Spinal cord (tissue), 10 donors: Measurements from ENCODE around the gene GRID1. TPM values are rescaled to one million over a fixed set of nuclear protein-coding genes. Genes with fewer than 3 reads are reported as not detected.
A peak's percentile ranks its signal among the peaks of the same experiment; 100 is the strongest.

Source experiments
- DNase-seq, 6 donors: peaks; one replicate each; pipeline versions ENCODE4 v3.0.0 to v3.0.0-alpha.2; 2013 to 2015; ENCODE audit warnings: low spot score in 6 of 6, low read depth in 4 of 6
- H3K27ac ChIP-seq: one replicate; pipeline ENCODE4 v1.5.1; 2013; ENCODE audit warnings: low read depth, low read length, control low read depth
- H3K27me3 ChIP-seq: one replicate; pipeline ENCODE4 v1.6.1; 2013; ENCODE audit warnings: low read length; ENCODE audit not compliant: control insufficient read depth, insufficient read depth
- H3K36me3 ChIP-seq: one replicate; pipeline ENCODE4 v1.6.1; 2013; ENCODE audit warnings: low read length; ENCODE audit not compliant: control insufficient read depth, insufficient read depth
- H3K4me1 ChIP-seq: one replicate; pipeline ENCODE4 v1.6.1; 2013; ENCODE audit warnings: low read length; ENCODE audit not compliant: control insufficient read depth, insufficient read depth
- H3K4me3 ChIP-seq: one replicate; pipeline ENCODE4 v1.5.1; 2013; ENCODE audit warnings: low read depth, low read length, control low read depth
- H3K9me3 ChIP-seq: one replicate; pipeline ENCODE4 v1.6.1; 2013; ENCODE audit warnings: low read length; ENCODE audit not compliant: control insufficient read depth, insufficient read depth
- WGBS: methylation state at CpG from one replicate; pipeline ENCODE4 v1.1.5; 2013; ENCODE audit warnings: missing lambda C conversion rate; ENCODE audit not compliant: insufficient coverage; 5-methylcytosine and 5-hydroxymethylcytosine counted together
- polyA plus RNA-seq, 2 donors: library from polyadenylated mRNA; unstranded; fragments of 120-200 nt; gene quantifications; one replicate each; pipeline ENCODE4 v1.2.1, GENCODE V29; 2013; ENCODE audit not compliant: insufficient read length in 2 of 2
- total RNA-seq, 2 donors: library from RNA; depleted of rRNA in 1 of 2; stranded (reverse); fragments of 120-200 nt in 1 of 2; fragments of >200 nt in 1 of 2; gene quantifications; one replicate each; pipeline versions ENCODE4 v1.2.3 to v1.2.4, GENCODE V29; 2013 to 2014
- donor health status: healthy.

GRID1 gene
- total and polyA plus RNA-seq, 4 donors = 7.6 to 30.1 (median 22.2) TPM

- no peak overlapping the region for H3K27ac ChIP-seq
- WGBS = 78% methylated on average over 1 of the region's 1 CpG
- peaks cover 5% of the 10 kb centered on the region for H3K4me1 ChIP-seq
- H3K27me3 ChIP-seq = no peaks in the 10 kb centered on the region
- DNase-seq = no peak
- H3K4me3 ChIP-seq = no peak overlapping the region
- peaks cover 7% of the 10 kb centered on the region for H3K36me3 ChIP-seq
- no peaks in the 10 kb centered on the region for H3K9me3 ChIP-seq
Observed at GRCh38 chr10:85602713-85603112, 763.9 kb downstream of the GRID1 start.

DNA sequence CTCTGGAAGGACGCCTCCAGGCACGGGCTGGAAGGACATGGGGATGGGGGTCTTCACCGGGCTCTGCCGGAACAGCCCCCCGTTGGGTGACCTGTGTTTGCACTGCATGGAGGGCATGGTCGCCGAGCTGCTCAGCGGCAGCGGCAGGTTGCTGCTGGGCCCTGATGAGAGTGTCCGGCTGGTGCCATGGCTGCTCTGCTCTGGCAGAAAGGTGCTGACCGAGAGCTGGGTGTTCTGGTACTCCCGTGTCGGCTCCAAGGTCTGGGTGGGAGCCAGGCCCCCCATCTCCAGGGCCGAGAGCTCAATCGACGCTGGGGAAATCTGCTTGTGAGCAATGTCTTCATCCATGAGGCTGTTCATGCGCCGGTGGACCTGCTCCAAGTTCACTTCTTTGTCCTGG lies 764.3 kb downstream of the GRID1 start:
- H3K9me3 ChIP-seq = no peaks in the 10 kb centered on the region
- WGBS = 94% methylated on average over 18 of the region's 18 CpGs
- H3K27me3 ChIP-seq = no peaks in the 10 kb centered on the region
- no peak overlapping the region for H3K4me3 ChIP-seq
- no peak overlapping the region for H3K27ac ChIP-seq
- DNase-seq = no peak
- H3K36me3 ChIP-seq = peaks cover 7% of the 10 kb centered on the region
- H3K4me1 ChIP-seq = peaks cover 5% of the 10 kb centered on the region

- peaks cover 7% of the 10 kb centered on the region for H3K36me3 ChIP-seq
- H3K27ac ChIP-seq = no peak overlapping the region
- peaks cover 5% of the 10 kb centered on the region for H3K4me1 ChIP-seq
- no peak for DNase-seq
- H3K4me3 ChIP-seq = no peak overlapping the region
- WGBS = 95% methylated on average over 9 of the region's 9 CpGs
- H3K27me3 ChIP-seq = no peaks in the 10 kb centered on the region
- no peaks in the 10 kb centered on the region for H3K9me3 ChIP-seq
Observed at GRCh38 chr10:85601526-85601925, 765.1 kb downstream of the GRID1 start.

DNA sequence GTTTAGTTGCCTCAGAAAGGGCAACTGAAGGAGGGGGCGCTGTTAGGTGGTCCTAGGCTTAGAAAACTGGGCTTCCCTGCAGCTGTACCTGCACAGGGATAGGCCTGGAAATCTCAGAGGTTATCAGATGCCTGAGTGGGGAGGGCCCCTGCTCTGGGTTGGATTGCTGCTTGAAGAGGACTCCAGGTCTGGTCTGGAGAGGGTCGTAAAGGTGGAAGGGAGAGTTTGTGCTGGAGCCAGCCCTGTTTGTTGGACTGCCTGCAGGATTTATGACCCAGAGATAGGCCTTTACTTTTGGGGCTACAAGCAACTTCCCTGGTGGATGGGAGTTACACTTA lies 765.9 kb downstream of the GRID1 start:
- 100% methylated on average over 2 of the region's 2 CpGs for WGBS
- Histone ChIP-seq H3K4me1 (peaks cover 5% of the 10 kb centered on the region), H3K27ac (no peak overlapping the region), H3K4me3 (no peak overlapping the region), H3K27me3 (no peaks in the 10 kb centered on the region), H3K36me3 (peaks cover 7% of the 10 kb centered on the region), H3K9me3 (no peaks in the 10 kb centered on the region)
- no peak for DNase-seq

DNA sequence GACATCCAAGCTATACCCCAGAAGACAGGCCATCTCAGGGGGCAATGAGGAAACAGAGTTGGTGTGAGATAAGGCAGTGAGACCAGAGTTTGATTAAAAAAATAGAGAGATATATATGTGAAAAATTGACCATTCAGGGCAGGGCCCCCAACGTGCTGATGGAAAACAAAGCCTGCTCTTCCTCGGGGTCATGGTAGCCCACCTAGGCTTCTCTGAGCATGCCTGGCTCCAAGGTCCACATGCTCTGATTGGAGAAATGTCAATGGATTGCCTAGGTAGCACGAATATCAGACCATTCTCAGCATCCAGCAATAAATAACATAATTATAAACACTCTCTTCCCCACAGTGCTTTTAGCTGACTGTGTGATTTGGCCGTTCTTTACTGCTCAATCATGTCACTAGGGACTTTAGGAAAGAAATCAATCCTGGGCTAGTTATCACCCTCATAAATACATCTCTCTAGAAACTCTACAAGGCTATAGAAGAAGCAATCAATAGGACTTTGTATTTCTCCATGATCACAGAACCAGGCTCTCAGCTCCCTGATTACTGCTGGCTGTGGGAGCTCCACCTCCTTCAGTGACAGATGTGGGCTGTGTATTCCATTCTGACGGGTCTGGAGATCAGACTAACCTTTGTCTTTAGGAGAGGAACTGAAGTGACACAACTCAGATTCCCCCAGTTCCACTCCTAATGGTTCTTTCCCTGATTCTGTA lies 766.4 kb downstream of the GRID1 start:
- no peaks in the 10 kb centered on the region for H3K9me3 ChIP-seq
- DNase-seq = peak in 1 of 6 donors; percentile 59
- H3K4me1 ChIP-seq = peaks cover 5% of the 10 kb centered on the region
- H3K27me3 ChIP-seq = no peaks in the 10 kb centered on the region
- H3K36me3 ChIP-seq = peaks cover 7% of the 10 kb centered on the region
- H3K4me3 ChIP-seq = no peak overlapping the region
- no peak overlapping the region for H3K27ac ChIP-seq
- 74% methylated on average over 3 of the region's 5 CpGs for WGBS

DNA sequence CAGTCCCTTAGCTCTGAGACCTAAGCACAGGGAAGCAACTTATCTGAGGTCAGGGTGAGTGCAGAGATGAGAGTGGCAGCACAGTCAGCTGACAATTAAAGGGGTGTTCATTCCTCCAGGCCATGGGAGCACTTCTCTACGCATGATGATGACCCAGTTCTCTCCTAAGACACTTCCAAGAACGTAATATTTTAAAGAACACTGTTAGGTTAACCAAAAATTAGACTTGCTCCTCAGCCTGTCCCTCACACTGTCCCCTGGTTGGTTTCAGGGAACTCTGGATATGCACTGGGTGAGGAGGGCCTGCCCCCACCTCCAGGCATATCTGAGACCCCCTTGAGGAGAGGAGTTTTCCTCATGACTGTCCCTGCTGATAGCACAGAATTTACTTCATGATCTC lies 767.5 kb downstream of the GRID1 start:
- Histone ChIP-seq H3K27me3 (no peaks in the 10 kb centered on the region), H3K27ac (no peak overlapping the region), H3K36me3 (peaks cover 7% of the 10 kb centered on the region), H3K4me3 (no peak overlapping the region), H3K4me1 (peaks cover 5% of the 10 kb centered on the region), H3K9me3 (no peaks in the 10 kb centered on the region)
- DNase-seq = no peak
- no CpG with 5 or more reads among the region's 2 CpGs for WGBS

- Histone ChIP-seq H3K36me3 (peaks cover 7% of the 10 kb centered on the region), H3K27ac (no peak overlapping the region), H3K9me3 (no peaks in the 10 kb centered on the region), H3K4me1 (peaks cover 5% of the 10 kb centered on the region), H3K4me3 (no peak overlapping the region), H3K27me3 (no peaks in the 10 kb centered on the region)
- no peak for DNase-seq
- WGBS = 81% methylated on average over 5 of the region's 6 CpGs
Observed at GRCh38 chr10:85598646-85599045, 767.9 kb downstream of the GRID1 start.

- H3K9me3 ChIP-seq = no peaks in the 10 kb centered on the region
- WGBS = 51% methylated on average over 3 of the region's 5 CpGs
- no peaks in the 10 kb centered on the region for H3K27me3 ChIP-seq
- peaks cover 5% of the 10 kb centered on the region for H3K4me1 ChIP-seq
- no peak overlapping the region for H3K27ac ChIP-seq
- DNase-seq = peak in 1 of 6 donors; percentile 76
- H3K36me3 ChIP-seq = peaks cover 3% of the 10 kb centered on the region
- no peak overlapping the region for H3K4me3 ChIP-seq
Observed at GRCh38 chr10:85597006-85597405, 769.6 kb downstream of the GRID1 start.

DNA sequence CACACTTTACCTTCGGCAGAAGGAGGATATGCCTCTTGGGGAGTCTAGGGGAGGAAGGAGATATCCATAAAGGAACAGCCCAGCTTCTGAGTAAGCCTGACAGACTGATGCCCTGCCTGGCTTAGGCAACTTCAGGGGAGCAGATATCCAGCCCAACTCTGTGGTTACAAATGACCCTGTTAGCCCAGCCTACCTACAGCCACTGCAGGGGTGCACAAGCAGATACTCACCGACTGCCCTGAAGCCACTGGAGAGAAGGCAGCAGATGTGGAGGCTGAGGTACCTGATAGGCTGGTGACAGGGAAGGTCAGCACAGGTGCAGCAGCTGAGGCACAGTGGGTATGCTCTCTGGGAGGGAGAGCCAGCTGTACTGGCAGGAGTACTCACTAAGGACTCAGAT lies 770.2 kb downstream of the GRID1 start:
- Histone ChIP-seq H3K4me1 (peaks cover 5% of the 10 kb centered on the region), H3K27me3 (no peaks in the 10 kb centered on the region), H3K36me3 (no peaks in the 10 kb centered on the region), H3K27ac (no peak overlapping the region), H3K4me3 (no peak overlapping the region), H3K9me3 (no peaks in the 10 kb centered on the region)
- DNase-seq = no peak
- WGBS = 57% methylated on average over 1 of the region's 2 CpGs

GRCh38 chr10:85594239-85594638 lies 772.4 kb downstream of the GRID1 start:
- no peak for DNase-seq
- 58% methylated on average over 2 of the region's 3 CpGs for WGBS
- no peaks in the 10 kb centered on the region for H3K36me3 ChIP-seq
- H3K4me1 ChIP-seq = no peaks in the 10 kb centered on the region
- no peak overlapping the region for H3K27ac ChIP-seq
- no peak overlapping the region for H3K4me3 ChIP-seq
- H3K27me3 ChIP-seq = no peaks in the 10 kb centered on the region
- H3K9me3 ChIP-seq = no peaks in the 10 kb centered on the region
